Neural cell (in vitro differentiated cells): Measurements from ENCODE around the gene MEGF9. TPM values are rescaled to one million over a fixed set of nuclear protein-coding genes. Genes with fewer than 3 reads are reported as not detected.

Experiments used
- H2AFZ ChIP-seq: fragments of 200-600, 300-800 bp; sonication (generic), shearing (Covaris generic); 2 replicates; pipeline ENCODE4 v1.6.0; 2014; ENCODE audit warnings: low read depth, mild to moderate bottlenecking, antibody characterized with exemption, low read length, moderate library complexity
- H3F3A ChIP-seq: fragments of 200-600 bp; shearing (Covaris generic); 2 replicates; pipeline ENCODE4 v1.6.1; 2016; ENCODE audit warnings: mild to moderate bottlenecking, moderate library complexity, mixed read lengths, antibody characterized with exemption, low read length; ENCODE audit not compliant: insufficient read depth, poor library complexity, severe bottlenecking
- H3K27ac ChIP-seq: fragments of 200-600, 300-800 bp; sonication (generic), shearing (Covaris generic); 2 replicates; pipeline ENCODE4 v1.5.1; 2014; ENCODE audit warnings: mild to moderate bottlenecking, low read length, moderate library complexity
- H3K27me3 ChIP-seq: fragments of 300-800, 200-600 bp; sonication (generic), shearing (Covaris generic); 2 replicates; pipeline ENCODE4 v1.6.0; 2014; ENCODE audit warnings: mild to moderate bottlenecking, low read depth, low read length, moderate library complexity; ENCODE audit not compliant: insufficient read depth
- H3K36me3 ChIP-seq: fragments of 300-800, 200-600 bp; sonication (generic), shearing (Covaris generic); 2 replicates; pipeline ENCODE4 v1.5.1; 2014; ENCODE audit warnings: mild to moderate bottlenecking, antibody characterized with exemption, low read length, moderate library complexity; ENCODE audit not compliant: insufficient read depth
- H3K4me2 ChIP-seq: fragments of 300-800, 200-600 bp; sonication (generic), shearing (Covaris generic); 2 replicates; pipeline ENCODE4 v1.6.0; 2014; ENCODE audit warnings: mild to moderate bottlenecking, low read length
- H3K4me3 ChIP-seq: fragments of 300-800, 200-600 bp; sonication (generic), shearing (Covaris generic); 2 replicates; pipeline ENCODE4 v1.5.1; 2014; ENCODE audit warnings: mild to moderate bottlenecking, low read length, moderate library complexity
- H3K79me2 ChIP-seq: fragments of 200-600 bp; shearing (Covaris generic); replicated peaks from 2 replicates; pipeline ENCODE4 v1.6.0; 2014; ENCODE audit warnings: mild to moderate bottlenecking, low read length, moderate library complexity; ENCODE audit not compliant: insufficient read depth
- H3K9ac ChIP-seq: fragments of 300-800, 200-600 bp; sonication (generic), shearing (Covaris generic); 2 replicates; pipeline ENCODE4 v1.6.1; 2016; ENCODE audit warnings: mild to moderate bottlenecking, low read length, mixed read lengths
- H3K9me2 ChIP-seq: fragments of 200-600 bp; shearing (Covaris generic); 2 replicates; pipeline ENCODE4 v1.6.1; 2016; ENCODE audit warnings: mild to moderate bottlenecking, low read length, mixed read lengths; ENCODE audit not compliant: insufficient read depth
- H3K9me3 ChIP-seq: fragments of 200-600, 300-800 bp; sonication (generic), shearing (Covaris generic); 2 replicates; pipeline ENCODE4 v1.6.1; 2016; ENCODE audit warnings: mild to moderate bottlenecking, mixed run types, low read length, moderate library complexity, mixed read lengths
- H4K20me1 ChIP-seq: fragments of 200-600 bp; shearing (Covaris generic); 2 replicates; pipeline ENCODE4 v1.6.1; 2016; ENCODE audit warnings: mild to moderate bottlenecking, mixed run types; ENCODE audit not compliant: insufficient read depth
- CTCF ChIP-seq: fragments of 450-650 bp; IDR thresholded peaks from 2 replicates; pipeline ENCODE4 v1.5.1; 2014; ENCODE audit warnings: antibody characterized with exemption, mild to moderate bottlenecking, moderate library complexity; ENCODE audit not compliant: poor library complexity, severe bottlenecking
- EP300 ChIP-seq: fragments of 450-650 bp; conservative IDR thresholded peaks from 2 replicates; pipeline ENCODE4 v1.6.1; 2014; ENCODE audit warnings: antibody characterized with exemption, mild to moderate bottlenecking, moderate library complexity; ENCODE audit not compliant: poor library complexity, severe bottlenecking
- EZH2 ChIP-seq: fragments of 200-600, 300-800 bp; shearing (Covaris generic), sonication (generic); IDR thresholded peaks from 2 replicates; pipeline ENCODE4 v1.6.1; 2014; ENCODE audit warnings: antibody characterized with exemption, low read length, borderline replicate concordance, mild to moderate bottlenecking; ENCODE audit not compliant: insufficient read depth, poor library complexity, severe bottlenecking
- MXI1 ChIP-seq: fragments of 450-650 bp; conservative IDR thresholded peaks from 2 replicates; pipeline ENCODE4 v1.6.1; 2014; ENCODE audit warnings: antibody characterized with exemption, mild to moderate bottlenecking; ENCODE audit not compliant: poor library complexity, severe bottlenecking
- POLR2AphosphoS5 ChIP-seq: IDR thresholded peaks from 2 replicates; pipeline ENCODE4 v1.6.1; 2012
- RAD21 ChIP-seq: fragments of 450-650 bp; conservative IDR thresholded peaks from 2 replicates; pipeline ENCODE4 v1.6.1; 2014; ENCODE audit warnings: antibody characterized with exemption, mild to moderate bottlenecking, moderate library complexity
- REST ChIP-seq: IDR thresholded peaks from 2 replicates; pipeline ENCODE4 v1.6.1; 2012; ENCODE audit warnings: borderline replicate concordance
- SMC3 ChIP-seq: fragments of 450-650 bp; conservative IDR thresholded peaks from 2 replicates; pipeline ENCODE4 v1.6.1; 2014; ENCODE audit warnings: antibody characterized with exemption, mild to moderate bottlenecking, moderate library complexity; ENCODE audit not compliant: poor library complexity
- TAF1 ChIP-seq: IDR thresholded peaks from 2 replicates; pipeline ENCODE4 v1.6.1; 2012; ENCODE audit warnings: low read depth
- polyA plus RNA-seq: library from polyadenylated mRNA; depleted of rRNA; stranded (reverse); fragments of >200 nt; gene quantifications from 2 replicates; pipeline ENCODE4 v1.2.3, GENCODE V29; 2014

The MEGF9 gene
- polyA plus RNA-seq, 1 donor from 2014 or later = 35.0 TPM

DNA sequence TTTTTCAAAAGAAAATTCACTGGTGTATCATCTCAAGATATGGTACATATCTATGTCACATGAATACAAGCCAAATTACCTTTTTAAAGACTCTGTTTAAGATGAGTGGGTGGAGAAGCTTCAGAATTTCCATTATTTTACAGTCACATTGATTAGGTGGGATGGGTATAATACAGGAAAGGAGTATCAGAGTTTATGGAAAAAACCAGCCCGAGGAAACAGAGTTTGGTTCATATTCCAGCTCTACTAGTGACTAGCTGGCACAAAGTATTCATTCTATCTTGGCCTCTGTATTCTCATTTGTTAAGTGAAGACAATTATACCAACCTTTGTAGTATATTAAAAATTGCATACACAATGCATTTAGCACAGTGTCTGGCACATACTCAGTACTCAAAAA is 87.8 kb downstream of the MEGF9 start:
- no peaks in the 10 kb centered on the region for H3K36me3 ChIP-seq
- H3K27me3 ChIP-seq = no peaks in the 10 kb centered on the region
- no peak for TF ChIP-seq SMC3
- TF ChIP-seq POLR2AphosphoS5 = no peak
- no peak for TF ChIP-seq EP300
- TF ChIP-seq REST = no peak
- no peak overlapping the region for H3K9ac ChIP-seq
- no peak overlapping the region for H3K27ac ChIP-seq
- H3K9me2 ChIP-seq = no peaks in the 10 kb centered on the region
- no peak overlapping the region for H3K4me3 ChIP-seq
- H3K9me3 ChIP-seq = no peaks in the 10 kb centered on the region
- no peak overlapping the region for H2AFZ ChIP-seq
- no peaks in the 10 kb centered on the region for H4K20me1 ChIP-seq
- no peaks in the 10 kb centered on the region for H3K79me2 ChIP-seq
- no peak overlapping the region for H3K4me2 ChIP-seq
- H3F3A ChIP-seq = no peaks in the 10 kb centered on the region

GRCh38 chr9:120625222-120625621 is 89.0 kb downstream of the MEGF9 start:
- H3K27me3 ChIP-seq = no peaks in the 10 kb centered on the region
- no peaks in the 10 kb centered on the region for H3K79me2 ChIP-seq
- no peak overlapping the region for H2AFZ ChIP-seq
- no peaks in the 10 kb centered on the region for H3K9me2 ChIP-seq
- H3K4me2 ChIP-seq = no peak overlapping the region
- H3F3A ChIP-seq = no peaks in the 10 kb centered on the region
- H4K20me1 ChIP-seq = no peaks in the 10 kb centered on the region
- H3K4me3 ChIP-seq = no peak overlapping the region
- no peaks in the 10 kb centered on the region for H3K9me3 ChIP-seq
- no peak overlapping the region for H3K9ac ChIP-seq
- H3K27ac ChIP-seq = no peak overlapping the region
- no peaks in the 10 kb centered on the region for H3K36me3 ChIP-seq
- TF ChIP-seq TAF1 = no peak
- TF ChIP-seq POLR2AphosphoS5 = no peak
- TF ChIP-seq SMC3 = no peak
- no peak for TF ChIP-seq RAD21
- TF ChIP-seq MXI1 = no peak
- TF ChIP-seq EP300 = no peak
- TF ChIP-seq REST = no peak
- TF ChIP-seq EZH2 = no peak
- TF ChIP-seq CTCF = no peak
